DOHH2 (cell line): Measurements from ENCODE around the gene PER1.

Experiments used
- H3F3A ChIP-seq: fragments of 200-600 bp; sonication (generic), shearing (Covaris generic); 2 replicates; pipeline ENCODE4 v1.6.0; 2016; ENCODE audit warnings: antibody characterized with exemption, mild to moderate bottlenecking; ENCODE audit not compliant: control insufficient read depth, insufficient read depth
- H3K27ac ChIP-seq: fragments of 200-600 bp; sonication (generic); 2 replicates; pipeline ENCODE4 v1.5.1; 2014; ENCODE audit warnings: low read depth, mild to moderate bottlenecking, low read length, moderate library complexity
- H3K27me3 ChIP-seq: fragments of 200-600 bp; sonication (generic); 2 replicates; pipeline ENCODE4 v1.6.1; 2014; ENCODE audit warnings: mild to moderate bottlenecking, low read length, mixed read lengths; ENCODE audit not compliant: control insufficient read depth
- H3K36me3 ChIP-seq: fragments of 200-600 bp; sonication (generic); 2 replicates; pipeline ENCODE4 v1.6.1; 2014; ENCODE audit warnings: mild to moderate bottlenecking, low read length, moderate library complexity, mixed read lengths; ENCODE audit not compliant: control insufficient read depth
- H3K4me1 ChIP-seq: fragments of 200-600 bp; sonication (generic); 2 replicates; pipeline ENCODE4 v1.6.1; 2014; ENCODE audit warnings: mild to moderate bottlenecking, low read length, mixed read lengths; ENCODE audit not compliant: control insufficient read depth
- H3K4me2 ChIP-seq: fragments of 200-600 bp; sonication (generic); 2 replicates; pipeline ENCODE4 v1.6.0; 2014; ENCODE audit warnings: mild to moderate bottlenecking, low read length, moderate library complexity
- H3K4me3 ChIP-seq: fragments of 200-600 bp; sonication (generic); 2 replicates; pipeline ENCODE4 v1.5.1; 2014; ENCODE audit warnings: mild to moderate bottlenecking, low read length, mixed read lengths
- H3K79me2 ChIP-seq: fragments of 200-600 bp; sonication (generic); 2 replicates; pipeline ENCODE4 v1.6.1; 2014; ENCODE audit warnings: mild to moderate bottlenecking, low read length, mixed read lengths; ENCODE audit not compliant: control insufficient read depth
- H3K9me2 ChIP-seq: fragments of 200-600 bp; sonication (generic); replicated peaks from 2 replicates; pipeline ENCODE4 v1.6.1; 2014; ENCODE audit warnings: mild to moderate bottlenecking, low read length, mixed read lengths; ENCODE audit not compliant: control insufficient read depth
- H3K9me3 ChIP-seq: fragments of 200-600 bp; sonication (generic); 2 replicates; pipeline ENCODE4 v1.6.1; 2014; ENCODE audit warnings: antibody characterized with exemption, low read length, mixed read lengths; ENCODE audit not compliant: control insufficient read depth, insufficient read depth
- H4K20me1 ChIP-seq: fragments of 200-600 bp; sonication (generic); 2 replicates; pipeline ENCODE4 v1.6.0; 2014; ENCODE audit warnings: low read depth, mild to moderate bottlenecking, antibody characterized with exemption, low read length, moderate library complexity; ENCODE audit not compliant: control insufficient read depth, insufficient read depth
- CTCF ChIP-seq: fragments of 200-600 bp; sonication (generic); IDR thresholded peaks from one replicate; pipeline ENCODE4 v1.5.1; 2014; ENCODE audit warnings: antibody characterized with exemption, mild to moderate bottlenecking, low read depth, low read length; ENCODE audit not compliant: poor library complexity, severe bottlenecking
- EZH2phosphoT487 ChIP-seq: fragments of 200-600 bp; sonication (generic); IDR thresholded peaks from 2 replicates; pipeline ENCODE4 v1.6.1; 2017; ENCODE audit warnings: borderline replicate concordance, mild to moderate bottlenecking, antibody characterized with exemption, low read length, moderate library complexity, mixed read lengths

Gene PER1

GRCh38 chr17:8122924-8123694 is 29.1 kb downstream of the PER1 start:
- Histone ChIP-seq H4K20me1 (0 out of 2 replicates have a peak, but pooled peaks cover 7% of the 10 kb centered on the region), H3F3A (peaks cover 31% of the 10 kb centered on the region), H3K4me1 (peaks cover 67% of the 10 kb centered on the region), H3K4me3 (peak overlapping the region; percentile 80), H3K36me3 (no peaks in the 10 kb centered on the region), H3K9me3 (no peaks in the 10 kb centered on the region), H3K79me2 (no peaks in the 10 kb centered on the region), H3K27me3 (peaks cover 48% of the 10 kb centered on the region), H3K9me2 (no peaks in the 10 kb centered on the region), H3K27ac (no peak overlapping the region), H3K4me2 (peak overlapping the region; percentile 98)
- TF ChIP-seq EZH2phosphoT487, result peak; percentile 72
- no peak for TF ChIP-seq CTCF

DNA sequence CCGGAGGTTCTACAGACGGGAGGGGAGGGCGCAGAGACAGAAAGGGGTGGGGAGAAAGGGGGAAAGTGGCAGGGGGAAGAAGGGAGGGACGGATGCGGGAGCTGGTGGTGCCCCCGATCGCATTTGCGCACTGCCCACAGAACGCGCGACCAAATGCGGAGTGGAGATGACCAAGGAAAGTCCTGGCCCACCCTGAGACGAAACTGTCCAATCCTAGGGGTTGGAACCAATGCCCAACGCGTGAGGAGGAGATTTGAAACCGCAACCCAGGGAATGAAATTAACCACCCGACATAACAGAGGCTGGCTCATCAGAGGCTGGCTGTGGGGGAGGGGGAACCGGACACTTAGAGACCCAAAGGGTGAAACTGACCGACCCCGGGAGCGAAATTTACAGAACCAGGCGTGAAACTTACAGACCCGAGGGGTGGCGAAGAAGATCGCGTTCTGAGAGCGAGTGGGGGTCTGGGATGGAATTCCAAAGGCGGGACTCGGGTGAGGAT is 29.7 kb downstream of the PER1 start:
- H3K36me3 ChIP-seq, result no peaks in the 10 kb centered on the region
- H3K27ac ChIP-seq, result no peak overlapping the region
- no peaks in the 10 kb centered on the region for H3K9me2 ChIP-seq
- H3K4me3 ChIP-seq, result peak overlapping the region; percentile 80
- H3K4me1 ChIP-seq, result peaks cover 74% of the 10 kb centered on the region
- 0 out of 2 replicates have a peak, but pooled peaks cover 7% of the 10 kb centered on the region for H4K20me1 ChIP-seq
- no peaks in the 10 kb centered on the region for H3K9me3 ChIP-seq
- no peaks in the 10 kb centered on the region for H3K79me2 ChIP-seq
- peaks cover 31% of the 10 kb centered on the region for H3F3A ChIP-seq
- TF ChIP-seq EZH2phosphoT487, result peak; percentile 96
- TF ChIP-seq CTCF, result no peak
- peak overlapping the region; percentile 98 for H3K4me2 ChIP-seq
- peaks cover 54% of the 10 kb centered on the region for H3K27me3 ChIP-seq

- H3K4me1 ChIP-seq, result peaks cover 72% of the 10 kb centered on the region
- H3K27ac ChIP-seq, result no peak overlapping the region
- H3K79me2 ChIP-seq, result no peaks in the 10 kb centered on the region
- H3F3A ChIP-seq, result peaks cover 27% of the 10 kb centered on the region
- H4K20me1 ChIP-seq, result 0 out of 2 replicates have a peak, but pooled peaks cover 7% of the 10 kb centered on the region
- H3K4me3 ChIP-seq, result peak overlapping the region; percentile 80
- H3K36me3 ChIP-seq, result no peaks in the 10 kb centered on the region
- no peaks in the 10 kb centered on the region for H3K9me2 ChIP-seq
- H3K4me2 ChIP-seq, result peak overlapping the region; percentile 98
- no peaks in the 10 kb centered on the region for H3K9me3 ChIP-seq
- H3K27me3 ChIP-seq, result peaks cover 55% of the 10 kb centered on the region
- TF ChIP-seq CTCF, result peak; percentile 80
- TF ChIP-seq EZH2phosphoT487, result no peak
Measured at GRCh38 chr17:8121681-8122421, 30.4 kb downstream of the PER1 start.
